Panc1 (cell line): ENCODE measurements around the gene AAK1.

ENCODE experiments used
- CTCF ChIP-seq: fragments of 450-650 bp; IDR thresholded peaks from 2 replicates; pipeline ENCODE4 v1.5.1; 2017; ENCODE audit warnings: mild to moderate bottlenecking
- REST ChIP-seq, 2 experiments: IDR thresholded peaks; 2 replicates each; pipeline ENCODE4 v1.6.1; 2011 to 2012; ENCODE audit warnings: low read depth in 2 of 2, control low read depth in 1 of 2, low read length in 1 of 2, mild to moderate bottlenecking in 1 of 2, moderate library complexity in 1 of 2; ENCODE audit not compliant: insufficient read depth in 1 of 2
- TCF7L2 ChIP-seq: IDR thresholded peaks from 2 replicates; pipeline ENCODE4 v1.6.1; 2011; ENCODE audit warnings: mild to moderate bottlenecking, low read depth, low read length, inconsistent platforms

GRCh38 chr2:69474688-69475087, 168.9 kb downstream of the AAK1 start:
- no peak for TF ChIP-seq CTCF
- no peak for TF ChIP-seq REST (IDR thresholded peaks at IDR 0.05; ENCODE audit: insufficient read depth in 1 of 2, low read depth in 2 of 2, low read length in 1 of 2)
- no peak for TF ChIP-seq TCF7L2
